Activated T-cell treated with anti-CD3 and anti-CD28 coated beads for 24 hours (primary cell): Measurements from ENCODE around the gene GSTT4.
"Not testable (repeated sequence)": the region's sequence is repeated elsewhere in the genome, so short reads cannot be mapped to it uniquely, and the experiment has no call there.

Experiments used
- DNase-seq: peaks from one replicate; pipeline ENCODE4 v3.0.0-alpha.2; 2020; ENCODE audit warnings: low read depth

The GSTT4 gene

GRCh38 chr22:24024354-24024753 is 19.1 kb upstream of the GSTT4 start:
- no peak for DNase-seq

- no peak for DNase-seq
Measured at GRCh38 chr22:24023204-24023789, 18.0 kb upstream of the GSTT4 start.

- DNase-seq: no peak
Measured at GRCh38 chr22:24021304-24021703, 16.1 kb upstream of the GSTT4 start.

- DNase-seq: no peak
Measured at GRCh38 chr22:24016156-24016555, 10.9 kb upstream of the GSTT4 start.

GRCh38 chr22:24011735-24012068 is 6.4 kb upstream of the GSTT4 start:
- DNase-seq: no peak

GRCh38 chr22:24010018-24010391 is 4.8 kb upstream of the GSTT4 start:
- DNase-seq: no peak

GRCh38 chr22:24009227-24010017 is 4.2 kb upstream of the GSTT4 start:
- no peak for DNase-seq

- no peak for DNase-seq
Measured at GRCh38 chr22:24008381-24009226, 3.4 kb upstream of the GSTT4 start.

GRCh38 chr22:24008022-24008283 is 2.7 kb upstream of the GSTT4 start:
- DNase-seq: no peak

GRCh38 chr22:24007253-24008021 is 2.2 kb upstream of the GSTT4 start:
- no peak for DNase-seq

GRCh38 chr22:24006914-24007214 is 1.6 kb upstream of the GSTT4 start:
- DNase-seq: no peak

- DNase-seq: no peak
Measured at GRCh38 chr22:24006207-24006913, 1.1 kb upstream of the GSTT4 start.

- no peak for DNase-seq
Measured at GRCh38 chr22:24003887-24004286, 1.4 kb downstream of the GSTT4 start.

GRCh38 chr22:24002851-24003250 is 2.4 kb downstream of the GSTT4 start:
- DNase-seq: no peak

- DNase-seq: no peak
Measured at GRCh38 chr22:24002272-24002671, 3.0 kb downstream of the GSTT4 start.

GRCh38 chr22:24001314-24001713 is 3.9 kb downstream of the GSTT4 start:
- DNase-seq: no peak

GRCh38 chr22:23999779-24000178 is 5.5 kb downstream of the GSTT4 start:
- not testable (repeated sequence) for DNase-seq

- DNase-seq: no peak
Measured at GRCh38 chr22:23997092-23997491, 8.2 kb downstream of the GSTT4 start.

GRCh38 chr22:23993581-23994177 is 11.6 kb downstream of the GSTT4 start:
- not testable (repeated sequence) for DNase-seq

- DNase-seq: not testable (repeated sequence)
Measured at GRCh38 chr22:23993080-23993479, 12.2 kb downstream of the GSTT4 start.

GRCh38 chr22:23989583-23990244 is 15.5 kb downstream of the GSTT4 start:
- not testable (repeated sequence) for DNase-seq
